ENCODE measurements around the gene SMC3. TPM values are rescaled to one million over a fixed set of nuclear protein-coding genes. Genes with fewer than 3 reads are reported as not detected.
A peak's percentile ranks its signal among the peaks of the same experiment; 100 is the strongest.

The SMC3 gene
- polyA plus RNA-seq, 4 donors = 19.2 to 82.4 (median 22.2) TPM

- DNase-seq (no peak), FAIRE-seq (no peak)
- no peak overlapping the region for H3K27ac ChIP-seq (ENCODE audit: low read depth in 1 of 3, low read length in 2 of 3)
- WGBS, 3 donors = 60 to 66% (median 66%) methylated on average over 3 of the region's 3 CpGs
- peaks cover 0 to 2% (median 0%) of the 10 kb centered on the region in 3 donors for H3K27me3 ChIP-seq (ENCODE audit: control insufficient read depth in 3 of 3, insufficient read depth in 3 of 3, low read length in 3 of 3)
- H3K4me3 ChIP-seq (ENCODE audit: low read depth in 1 of 3, low read length in 3 of 3) = no peak overlapping the region
- peaks cover 0 to 2% (median 0%) of the 10 kb centered on the region in 3 donors for H3K4me1 ChIP-seq (ENCODE audit: control insufficient read depth in 3 of 3, insufficient read depth in 2 of 3, low read depth in 1 of 3, low read length in 2 of 3)
- no peaks in the 10 kb centered on the region for H3K9me3 ChIP-seq (ENCODE audit: control insufficient read depth in 2 of 2, insufficient read depth in 1 of 2, low read depth in 1 of 2, low read length in 1 of 2)
- no peaks in the 10 kb centered on the region for H3K36me3 ChIP-seq (ENCODE audit: control insufficient read depth in 3 of 3, insufficient read depth in 2 of 3, low read depth in 1 of 3, low read length in 3 of 3)
Measured at GRCh38 chr10:110629680-110630191, 62.2 kb downstream of the SMC3 start.

GRCh38 chr10:110631934-110632333 is 64.4 kb downstream of the SMC3 start:
- no peak for DNase-seq
- Histone ChIP-seq H3K36me3 (ENCODE audit: control insufficient read depth in 3 of 3, insufficient read depth in 2 of 3, low read depth in 1 of 3, low read length in 3 of 3) (no peaks in the 10 kb centered on the region), H3K4me3 (ENCODE audit: low read depth in 1 of 3, low read length in 3 of 3) (no peak overlapping the region), H3K27me3 (ENCODE audit: control insufficient read depth in 3 of 3, insufficient read depth in 3 of 3, low read length in 3 of 3) (peaks cover 0 to 8% (median 0%) of the 10 kb centered on the region in 3 donors), H3K27ac (ENCODE audit: low read depth in 1 of 3, low read length in 2 of 3) (no peak overlapping the region), H3K4me1 (ENCODE audit: control insufficient read depth in 3 of 3, insufficient read depth in 2 of 3, low read depth in 1 of 3, low read length in 2 of 3) (no peaks in the 10 kb centered on the region), H3K9me3 (ENCODE audit: control insufficient read depth in 2 of 2, insufficient read depth in 1 of 2, low read depth in 1 of 2, low read length in 1 of 2) (no peaks in the 10 kb centered on the region)
- no peak for FAIRE-seq

- no peak for FAIRE-seq
- H3K27me3 ChIP-seq (ENCODE audit: control insufficient read depth in 3 of 3, insufficient read depth in 3 of 3, low read length in 3 of 3) = peaks cover 0 to 10% (median 0%) of the 10 kb centered on the region in 3 donors
- H3K9me3 ChIP-seq (ENCODE audit: control insufficient read depth in 2 of 2, insufficient read depth in 1 of 2, low read depth in 1 of 2, low read length in 1 of 2) = no peaks in the 10 kb centered on the region
- H3K4me3 ChIP-seq (ENCODE audit: low read depth in 1 of 3, low read length in 3 of 3) = no peak overlapping the region
- H3K36me3 ChIP-seq (ENCODE audit: control insufficient read depth in 3 of 3, insufficient read depth in 2 of 3, low read depth in 1 of 3, low read length in 3 of 3) = no peaks in the 10 kb centered on the region
- no peak for DNase-seq
- H3K27ac ChIP-seq (ENCODE audit: low read depth in 1 of 3, low read length in 2 of 3) = no peak overlapping the region
- 90 to 100% (median 94%) methylated on average over 1 of the region's 1 CpG for WGBS, 3 donors
- no peaks in the 10 kb centered on the region for H3K4me1 ChIP-seq (ENCODE audit: control insufficient read depth in 3 of 3, insufficient read depth in 2 of 3, low read depth in 1 of 3, low read length in 2 of 3)
Measured at GRCh38 chr10:110632591-110633215, 65.2 kb downstream of the SMC3 start.

GRCh38 chr10:110634527-110635209 is 67.2 kb downstream of the SMC3 start:
- Histone ChIP-seq H3K27ac (ENCODE audit: low read depth in 1 of 3, low read length in 2 of 3) (no peak overlapping the region), H3K9me3 (ENCODE audit: control insufficient read depth in 2 of 2, insufficient read depth in 1 of 2, low read depth in 1 of 2, low read length in 1 of 2) (no peaks in the 10 kb centered on the region), H3K4me1 (ENCODE audit: control insufficient read depth in 3 of 3, insufficient read depth in 2 of 3, low read depth in 1 of 3, low read length in 2 of 3) (no peaks in the 10 kb centered on the region), H3K27me3 (ENCODE audit: control insufficient read depth in 3 of 3, insufficient read depth in 3 of 3, low read length in 3 of 3) (peaks cover 0 to 15% (median 3%) of the 10 kb centered on the region in 3 donors), H3K36me3 (ENCODE audit: control insufficient read depth in 3 of 3, insufficient read depth in 2 of 3, low read depth in 1 of 3, low read length in 3 of 3) (no peaks in the 10 kb centered on the region), H3K4me3 (ENCODE audit: low read depth in 1 of 3, low read length in 3 of 3) (no peak overlapping the region)
- no peak for FAIRE-seq
- 35 to 69% (median 44%) methylated on average over 9 of the region's 9 CpGs for WGBS, 3 donors
- peak in 1 of 2 donors; percentile 58 for DNase-seq

GRCh38 chr10:110636572-110636931 is 69.1 kb downstream of the SMC3 start:
- Histone ChIP-seq H3K9me3 (ENCODE audit: control insufficient read depth in 2 of 2, insufficient read depth in 1 of 2, low read depth in 1 of 2, low read length in 1 of 2) (no peaks in the 10 kb centered on the region), H3K27me3 (ENCODE audit: control insufficient read depth in 3 of 3, insufficient read depth in 3 of 3, low read length in 3 of 3) (peaks cover 0 to 22% (median 5%) of the 10 kb centered on the region in 3 donors), H3K36me3 (ENCODE audit: control insufficient read depth in 3 of 3, insufficient read depth in 2 of 3, low read depth in 1 of 3, low read length in 3 of 3) (no peaks in the 10 kb centered on the region), H3K27ac (ENCODE audit: low read depth in 1 of 3, low read length in 2 of 3) (no peak overlapping the region), H3K4me1 (ENCODE audit: control insufficient read depth in 3 of 3, insufficient read depth in 2 of 3, low read depth in 1 of 3, low read length in 2 of 3) (no peaks in the 10 kb centered on the region), H3K4me3 (ENCODE audit: low read depth in 1 of 3, low read length in 3 of 3) (no peak overlapping the region)
- FAIRE-seq = no peak
- 89 to 97% (median 90%) methylated on average over 2 of the region's 2 CpGs for WGBS, 3 donors
- no peak for DNase-seq

GRCh38 chr10:110636932-110637557 is 69.5 kb downstream of the SMC3 start:
- Histone ChIP-seq H3K9me3 (ENCODE audit: control insufficient read depth in 2 of 2, insufficient read depth in 1 of 2, low read depth in 1 of 2, low read length in 1 of 2) (no peaks in the 10 kb centered on the region), H3K36me3 (ENCODE audit: control insufficient read depth in 3 of 3, insufficient read depth in 2 of 3, low read depth in 1 of 3, low read length in 3 of 3) (no peaks in the 10 kb centered on the region), H3K4me3 (ENCODE audit: low read depth in 1 of 3, low read length in 3 of 3) (no peak overlapping the region), H3K4me1 (ENCODE audit: control insufficient read depth in 3 of 3, insufficient read depth in 2 of 3, low read depth in 1 of 3, low read length in 2 of 3) (no peaks in the 10 kb centered on the region), H3K27me3 (ENCODE audit: control insufficient read depth in 3 of 3, insufficient read depth in 3 of 3, low read length in 3 of 3) (peaks cover 0 to 25% (median 5%) of the 10 kb centered on the region in 3 donors), H3K27ac (ENCODE audit: low read depth in 1 of 3, low read length in 2 of 3) (no peak overlapping the region)
- FAIRE-seq (no peak), DNase-seq (no peak)
- WGBS, 3 donors = 55 to 60% (median 59%) methylated on average over 6 of the region's 6 CpGs

- 51 to 65% (median 59%) methylated on average over 10 of the region's 10 CpGs for WGBS, 3 donors
- no peaks in the 10 kb centered on the region for H3K9me3 ChIP-seq (ENCODE audit: control insufficient read depth in 2 of 2, insufficient read depth in 1 of 2, low read depth in 1 of 2, low read length in 1 of 2)
- no peak overlapping the region for H3K27ac ChIP-seq (ENCODE audit: low read depth in 1 of 3, low read length in 2 of 3)
- H3K27me3 ChIP-seq (ENCODE audit: control insufficient read depth in 3 of 3, insufficient read depth in 3 of 3, low read length in 3 of 3) = peaks cover 0 to 30% (median 5%) of the 10 kb centered on the region in 3 donors
- no peaks in the 10 kb centered on the region for H3K4me1 ChIP-seq (ENCODE audit: control insufficient read depth in 3 of 3, insufficient read depth in 2 of 3, low read depth in 1 of 3, low read length in 2 of 3)
- H3K36me3 ChIP-seq (ENCODE audit: control insufficient read depth in 3 of 3, insufficient read depth in 2 of 3, low read depth in 1 of 3, low read length in 3 of 3) = no peaks in the 10 kb centered on the region
- DNase-seq (no peak), FAIRE-seq (no peak)
- H3K4me3 ChIP-seq (ENCODE audit: low read depth in 1 of 3, low read length in 3 of 3) = no peak overlapping the region
Measured at GRCh38 chr10:110637558-110638053, 70.1 kb downstream of the SMC3 start.

GRCh38 chr10:110638319-110638718 is 70.8 kb downstream of the SMC3 start:
- H3K27me3 ChIP-seq (ENCODE audit: control insufficient read depth in 3 of 3, insufficient read depth in 3 of 3, low read length in 3 of 3) = peaks cover 0 to 38% (median 11%) of the 10 kb centered on the region in 3 donors
- FAIRE-seq (no peak), DNase-seq (no peak)
- H3K27ac ChIP-seq (ENCODE audit: low read depth in 1 of 3, low read length in 2 of 3) = no peak overlapping the region
- H3K9me3 ChIP-seq (ENCODE audit: control insufficient read depth in 2 of 2, insufficient read depth in 1 of 2, low read depth in 1 of 2, low read length in 1 of 2) = no peaks in the 10 kb centered on the region
- H3K4me3 ChIP-seq (ENCODE audit: low read depth in 1 of 3, low read length in 3 of 3) = no peak overlapping the region
- whole genome bisulfite sequencing, 3 donors = 74 to 83% (median 81%) methylated on average over 3 of the region's 3 CpGs
- no peaks in the 10 kb centered on the region for H3K36me3 ChIP-seq (ENCODE audit: control insufficient read depth in 3 of 3, insufficient read depth in 2 of 3, low read depth in 1 of 3, low read length in 3 of 3)
- peaks cover 0 to 6% (median 3%) of the 10 kb centered on the region in 3 donors for H3K4me1 ChIP-seq (ENCODE audit: control insufficient read depth in 3 of 3, insufficient read depth in 2 of 3, low read depth in 1 of 3, low read length in 2 of 3)

Measured in small intestine (tissue), 7 donors.